Caco-2 (cell line): Measurements from ENCODE around the gene GOLPH3L. TPM values are rescaled to one million over a fixed set of nuclear protein-coding genes. Genes with fewer than 3 reads are reported as not detected.
A peak's percentile ranks its signal among the peaks of the same experiment; 100 is the strongest.
"Not testable (repeated sequence)": the region's sequence is repeated elsewhere in the genome, so short reads cannot be mapped to it uniquely, and the experiment has no call there.

Source experiments
- BruUV-seq: library from RNA; stranded (reverse); fragments of 400-500 nt; replicated peaks from 2 replicates; lab custom pipeline; 2021; lab: Mats Ljungman, UMichigan
- CTCF ChIA-PET: fragments of 300-600 bp; sonication (Branson Sonifier 250); formaldehyde crosslinking; loops from one replicate; lab custom pipeline; 2022; ENCODE audit warnings: antibody characterized with exemption; lab: Charles Lee
- POLR2A ChIA-PET: fragments of 300-600 bp; sonication (Branson Sonifier 250); formaldehyde crosslinking; loops from one replicate; lab custom pipeline; 2022; ENCODE audit warnings: antibody characterized with exemption; lab: Charles Lee
- DNase-seq, 2 experiments: peaks; one replicate each; pipeline versions ENCODE4 v3.0.0 to v3.0.0-alpha.2; 2020 to 2022
- H3K27me3 ChIP-seq: replicated peaks from 2 replicates; pipeline ENCODE4 v1.6.0; 2011; ENCODE audit warnings: low read length; ENCODE audit not compliant: control insufficient read depth, insufficient read depth
- H3K36me3 ChIP-seq: 2 replicates; pipeline ENCODE4 v1.5.1; 2011; ENCODE audit warnings: low read length; ENCODE audit not compliant: control insufficient read depth, insufficient read depth
- H3K4me1 ChIP-seq: fragments of 250-450 bp; sonication (Bioruptor Pico); 2 replicates; pipeline ENCODE4 v1.5.1; 2020; ENCODE audit warnings: mild to moderate bottlenecking
- H3K4me3 ChIP-seq: 2 replicates; pipeline ENCODE4 v1.5.1; 2011; ENCODE audit warnings: low read depth, mild to moderate bottlenecking, control low read depth, low read length
- H3K9me3 ChIP-seq: fragments of 250-450 bp; sonication (Bioruptor Pico); 2 replicates; pipeline ENCODE4 v1.5.1; 2020; ENCODE audit warnings: mild to moderate bottlenecking, moderate library complexity
- H3K27ac Mint-ChIP-seq: one replicate; pipeline ENCODE4 v1.8.0; 2022; ENCODE audit warnings: mixed read lengths; ENCODE audit not compliant: unreplicated experiment
- H3K27me3 Mint-ChIP-seq: one replicate; pipeline ENCODE4 v1.8.0; 2022; ENCODE audit warnings: mixed read lengths; ENCODE audit not compliant: insufficient read depth, unreplicated experiment
- H3K36me3 Mint-ChIP-seq: one replicate; pipeline ENCODE4 v1.8.0; 2022; ENCODE audit warnings: mild to moderate bottlenecking, mixed read lengths; ENCODE audit not compliant: insufficient read depth, unreplicated experiment
- H3K4me1 Mint-ChIP-seq: one replicate; pipeline ENCODE4 v1.8.0; 2022; ENCODE audit warnings: low read depth, mixed read lengths; ENCODE audit not compliant: unreplicated experiment
- H3K4me3 Mint-ChIP-seq: one replicate; pipeline ENCODE4 v1.8.0; 2022; ENCODE audit warnings: mild to moderate bottlenecking, moderate library complexity, mixed read lengths; ENCODE audit not compliant: unreplicated experiment
- H3K9me3 Mint-ChIP-seq: one replicate; pipeline ENCODE4 v1.8.0; 2022; ENCODE audit warnings: mixed read lengths; ENCODE audit not compliant: unreplicated experiment
- CTCF ChIP-seq, 2 experiments: fragments of 200-600 bp in 1 of 2; IDR thresholded peaks; 1 replicate in 1 of 2; 2 replicates in 1 of 2; pipeline versions ENCODE4 v1.5.1 to v1.8.0; 2011 to 2022; ENCODE audit warnings: antibody characterized with exemption in 1 of 2, control low read depth in 1 of 2, inconsistent platforms in 1 of 2, low read depth in 1 of 2, low read length in 1 of 2, mild to moderate bottlenecking in 1 of 2, moderate library complexity in 1 of 2; ENCODE audit not compliant: insufficient read depth in 1 of 2, severe bottlenecking in 1 of 2, unreplicated experiment in 1 of 2
- intact Hi-C: fragments of 100-400 bp; cut with micrococcal nuclease; formaldehyde crosslinking; loops from one replicate; pipeline ENCODE4 v1.10.0; 2022; ENCODE audit not compliant: unreplicated experiment
- total RNA-seq: library from RNA; stranded (reverse); gene quantifications from 2 replicates; pipeline ENCODE4 v1.2.3, GENCODE V29; 2022

GOLPH3L gene
- total RNA-seq, 1 experiment from 2014 or later: 13.3 TPM

GRCh38 chr1:150638430-150638829 is 58.5 kb downstream of the GOLPH3L start:
- POLR2A ChIA-PET: interaction anchor here (0.6 kb wide), 1 partner anchor 60 kb away, joined by 3 read pairs; no protein-coding TSS in a partner anchor
- CTCF ChIA-PET, DNase-seq, H3K4me3 ChIP-seq, H3K4me1 Mint-ChIP-seq, H3K4me1 ChIP-seq, H3K9me3 ChIP-seq, H3K9me3 Mint-ChIP-seq, H3K27ac Mint-ChIP-seq, H3K4me3 Mint-ChIP-seq, H3K36me3 Mint-ChIP-seq, H3K36me3 ChIP-seq, intact Hi-C loops, H3K27me3 Mint-ChIP-seq, BruUV-seq, H3K27me3 ChIP-seq: not testable (repeated sequence)

- intact Hi-C loops, H3K4me3 ChIP-seq, H3K36me3 ChIP-seq, H3K4me3 Mint-ChIP-seq, BruUV-seq, H3K27ac Mint-ChIP-seq, H3K4me1 ChIP-seq, DNase-seq, H3K27me3 Mint-ChIP-seq, H3K27me3 ChIP-seq, H3K4me1 Mint-ChIP-seq, POLR2A ChIA-PET, H3K9me3 Mint-ChIP-seq, CTCF ChIA-PET, H3K9me3 ChIP-seq: not testable (repeated sequence)
- peaks cover 15% of the 10 kb centered on the region for H3K36me3 Mint-ChIP-seq
Measured at GRCh38 chr1:150634839-150635622, 61.9 kb downstream of the GOLPH3L start.

- Mint-ChIP-seq H3K4me1 (peaks cover 5% of the 10 kb centered on the region), H3K27ac (no peak within 1 kb of the TSS), H3K36me3 (peaks cover 31% of the 10 kb centered on the region), H3K9me3 (no peaks in the 10 kb centered on the region), H3K27me3 (no peaks in the 10 kb centered on the region), H3K4me3 (no peak within 1 kb of the TSS)
- ChIA-PET POLR2A (interaction anchor here (0.5 to 2.1 kb wide), 18 partner anchors 8 to 502 kb away, joined by 3 to 61 read pairs (median 4); partner anchors contain the start of genes ADAMTSL4, GOLPH3L, MCL1 and MINDY1), CTCF (interaction anchor here (0.8 to 3.2 kb wide), 6 partner anchors 9 to 351 kb away, joined by 3 to 20 read pairs (median 6); partner anchors contain the start of gene GOLPH3L)
- no peak for TF ChIP-seq CTCF (IDR thresholded peaks at IDR 0.05; ENCODE audit: insufficient read depth in 1 of 2, low read depth in 1 of 2, low read length in 1 of 2, severe bottlenecking in 1 of 2, unreplicated experiment in 1 of 2)
- Histone ChIP-seq H3K9me3 (no peaks in the 10 kb centered on the region), H3K4me1 (peaks cover 6% of the 10 kb centered on the region), H3K27me3 (no peaks in the 10 kb centered on the region), H3K4me3 (peak within 1 kb of the TSS; percentile 56), H3K36me3 (peaks cover 2% of the 10 kb centered on the region; the same call in 1 of the 2 replicates)
- intact Hi-C loops: loop anchor here (2.0 to 10.0 kb wide), 4 partner anchors 51 to 295 kb away; partner anchors contain the start of genes MCL1 and SETDB1
- DNase-seq: peak; percentile 97 to 99
- BruUV-seq: no TSS peak
Measured at GRCh38 chr1:150629115-150629928, 67.6 kb downstream of the GOLPH3L start, which contains the start of gene ENSA. Gene ENSA (minus strand): TSS chr1:150629612. CDS start chr1:150629470, 142 bp downstream.
